Omental fat pad (tissue), 4 donors: ENCODE results near the gene NPAS3. TPM values are rescaled to one million over a fixed set of nuclear protein-coding genes. Genes with fewer than 3 reads are reported as not detected.

ENCODE experiments used
- ATAC-seq: fragments of 150-250 bp; one replicate; pipeline ENCODE4 v1.9.1; 2016; ENCODE audit warnings: mild to moderate bottlenecking, moderate library complexity; ENCODE audit not compliant: low FRiP score
- DNase-seq: peaks from one replicate; pipeline ENCODE4 v3.0.0-alpha.2; 2019; ENCODE audit warnings: low spot score
- total RNA-seq, 4 donors: library from RNA; depleted of rRNA; stranded (reverse); fragments of >200 nt; gene quantifications; one replicate each; pipeline ENCODE4 v1.1.0, GENCODE V29; 2016
- TF ChIP-seq, protein P1 (sequence below), 3 donors: fragments of 450-650 bp; IDR thresholded peaks; one replicate each; pipeline ENCODE4 v1.5.1; 2016 to 2017; ENCODE audit warnings: antibody characterized with exemption in 3 of 3, mild to moderate bottlenecking in 3 of 3, moderate library complexity in 2 of 3

Gene NPAS3
- total RNA-seq, 4 donors from 2014 or later = 0.79 to 6.0 (median 2.5) TPM

DNA sequence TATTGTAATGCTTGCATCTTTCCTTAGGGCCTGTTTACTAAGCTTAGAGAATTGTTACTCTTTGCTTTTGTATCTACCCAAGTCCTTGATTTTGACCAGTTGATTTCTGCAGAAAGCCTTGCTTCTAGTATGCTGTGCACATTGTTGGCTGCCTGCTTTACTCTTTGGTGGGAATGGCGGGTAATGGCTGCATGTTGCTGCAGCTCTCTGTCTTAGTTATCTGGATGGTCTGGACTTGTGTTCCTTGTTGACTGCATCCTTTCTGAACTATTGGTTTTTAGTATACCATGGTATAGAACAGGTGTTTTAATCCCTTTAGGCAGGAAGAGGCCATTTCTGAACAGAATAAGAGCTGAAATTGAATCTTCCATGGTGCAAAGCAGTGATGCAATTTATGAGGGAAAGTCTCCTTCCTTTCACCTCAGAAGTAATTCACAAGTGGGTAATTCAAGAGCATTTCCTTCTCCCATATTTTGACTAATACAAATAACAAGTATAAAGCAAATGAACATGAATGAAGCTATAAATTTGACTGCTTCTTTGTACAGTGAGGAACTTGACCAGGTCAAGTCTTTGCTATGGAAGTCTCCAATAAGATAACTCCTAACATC, 466.4 kb downstream of the NPAS3 start:
- DNase-seq = no peak
- ATAC-seq = no peak
- TF ChIP-seq, protein P1, sequence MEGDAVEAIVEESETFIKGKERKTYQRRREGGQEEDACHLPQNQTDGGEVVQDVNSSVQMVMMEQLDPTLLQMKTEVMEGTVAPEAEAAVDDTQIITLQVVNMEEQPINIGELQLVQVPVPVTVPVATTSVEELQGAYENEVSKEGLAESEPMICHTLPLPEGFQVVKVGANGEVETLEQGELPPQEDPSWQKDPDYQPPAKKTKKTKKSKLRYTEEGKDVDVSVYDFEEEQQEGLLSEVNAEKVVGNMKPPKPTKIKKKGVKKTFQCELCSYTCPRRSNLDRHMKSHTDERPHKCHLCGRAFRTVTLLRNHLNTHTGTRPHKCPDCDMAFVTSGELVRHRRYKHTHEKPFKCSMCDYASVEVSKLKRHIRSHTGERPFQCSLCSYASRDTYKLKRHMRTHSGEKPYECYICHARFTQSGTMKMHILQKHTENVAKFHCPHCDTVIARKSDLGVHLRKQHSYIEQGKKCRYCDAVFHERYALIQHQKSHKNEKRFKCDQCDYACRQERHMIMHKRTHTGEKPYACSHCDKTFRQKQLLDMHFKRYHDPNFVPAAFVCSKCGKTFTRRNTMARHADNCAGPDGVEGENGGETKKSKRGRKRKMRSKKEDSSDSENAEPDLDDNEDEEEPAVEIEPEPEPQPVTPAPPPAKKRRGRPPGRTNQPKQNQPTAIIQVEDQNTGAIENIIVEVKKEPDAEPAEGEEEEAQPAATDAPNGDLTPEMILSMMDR (IDR thresholded peaks at IDR 0.05) = no peak

DNA sequence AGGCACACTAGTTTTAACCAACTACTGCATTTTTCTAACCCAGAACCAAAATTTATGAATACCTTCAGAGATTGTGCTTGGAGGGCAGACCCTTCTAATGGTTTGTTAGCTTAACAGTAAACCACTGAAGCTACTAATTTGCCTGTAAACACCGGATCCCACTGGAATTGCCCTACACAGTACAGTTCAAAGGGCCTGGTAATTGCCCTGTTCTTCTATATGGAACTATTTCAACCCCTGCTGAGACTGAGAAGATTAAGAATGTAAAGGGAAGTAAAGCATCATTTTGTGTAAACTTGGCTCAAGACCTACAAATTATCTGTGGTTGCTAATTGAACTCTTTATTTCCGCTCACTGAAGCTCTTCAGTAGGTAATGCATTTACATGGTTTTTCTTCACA, 468.1 kb downstream of the NPAS3 start:
- DNase-seq (no peak), ATAC-seq (no peak)
- TF ChIP-seq, protein P1 (IDR thresholded peaks at IDR 0.05) = no peak

DNA sequence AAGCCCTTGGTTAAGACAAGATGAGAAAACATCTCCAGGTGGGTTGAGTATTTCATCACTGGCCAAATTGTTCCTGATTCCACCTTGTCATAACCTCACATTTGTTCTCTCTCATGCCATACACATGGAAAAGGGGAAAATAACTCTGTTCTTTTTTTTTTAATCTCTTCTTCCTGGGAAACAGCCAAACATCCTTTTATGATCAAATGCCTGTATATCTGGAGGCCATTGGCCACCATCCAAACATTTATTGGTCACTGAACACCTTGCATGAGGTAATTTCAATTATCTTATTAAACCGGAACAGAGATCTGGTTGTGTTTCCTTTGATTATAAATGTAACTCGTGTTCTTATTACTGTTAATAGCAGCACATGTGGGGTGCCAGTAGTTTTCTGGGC, 469.6 kb downstream of the NPAS3 start:
- DNase-seq (no peak), ATAC-seq (no peak)
- TF ChIP-seq, protein P1 (IDR thresholded peaks at IDR 0.05) = no peak

DNA sequence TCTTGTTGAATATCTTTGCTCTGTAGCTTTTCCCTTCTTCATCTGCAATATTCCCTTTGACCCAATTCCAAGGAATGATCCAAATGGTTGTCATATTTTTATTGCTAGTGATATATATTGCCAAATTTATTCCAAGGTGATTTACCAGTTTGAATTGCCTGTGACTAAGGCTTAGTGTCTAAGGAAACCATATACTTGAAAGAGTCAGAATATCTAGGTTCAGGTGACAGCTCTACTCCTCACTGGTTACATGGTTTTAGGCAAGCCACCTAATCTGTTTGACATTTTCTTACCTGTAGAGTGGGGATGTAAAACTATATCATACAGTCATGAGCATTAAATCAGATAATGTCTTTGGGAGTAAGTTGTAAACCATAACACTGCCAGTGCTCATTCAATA, 473.8 kb downstream of the NPAS3 start:
- TF ChIP-seq, protein P1 (IDR thresholded peaks at IDR 0.05) = no peak
- ATAC-seq (no peak), DNase-seq (no peak)

DNA sequence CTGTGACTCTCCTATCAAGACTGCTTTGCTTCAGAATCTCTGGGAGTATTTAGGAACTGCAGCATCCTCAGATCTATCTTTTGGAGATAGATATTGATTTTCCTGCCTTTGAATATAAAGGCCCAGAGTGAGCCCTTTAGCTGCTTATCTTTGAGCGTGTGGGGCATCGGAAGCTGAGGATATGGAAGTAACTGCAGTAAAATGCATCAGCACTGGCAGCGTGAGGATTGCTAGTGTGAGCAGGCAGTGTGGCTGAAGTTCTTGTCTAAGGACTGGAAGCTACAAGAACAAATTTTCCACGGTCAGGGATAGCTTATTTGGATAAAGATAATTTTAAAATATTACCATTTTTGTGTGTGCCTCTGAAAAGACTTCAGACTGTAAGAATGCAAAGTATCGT, 474.7 kb downstream of the NPAS3 start:
- DNase-seq (no peak), ATAC-seq (no peak)
- TF ChIP-seq, protein P1 (IDR thresholded peaks at IDR 0.05) = no peak

DNA sequence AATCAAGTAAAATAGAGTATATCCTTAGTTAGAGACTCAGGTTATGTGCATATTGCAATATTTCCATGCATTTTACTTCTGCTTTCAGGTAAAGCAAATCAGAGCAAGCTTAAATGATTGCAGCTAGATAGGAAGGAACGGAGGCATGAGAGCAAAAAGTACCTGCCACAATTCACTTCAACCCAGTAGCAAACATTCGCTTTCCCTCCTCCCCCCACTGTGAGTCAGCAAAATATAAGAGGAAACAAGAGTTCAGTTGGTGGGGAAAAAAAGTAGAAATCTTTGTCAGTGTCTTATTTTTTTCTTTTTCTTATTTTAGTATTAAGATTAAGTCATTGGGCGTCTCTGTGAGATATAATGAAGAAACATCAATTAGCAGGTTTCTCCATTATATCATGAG, 475.4 kb downstream of the NPAS3 start:
- ATAC-seq = no peak
- DNase-seq = no peak
- TF ChIP-seq, protein P1 (IDR thresholded peaks at IDR 0.05) = no peak

DNA sequence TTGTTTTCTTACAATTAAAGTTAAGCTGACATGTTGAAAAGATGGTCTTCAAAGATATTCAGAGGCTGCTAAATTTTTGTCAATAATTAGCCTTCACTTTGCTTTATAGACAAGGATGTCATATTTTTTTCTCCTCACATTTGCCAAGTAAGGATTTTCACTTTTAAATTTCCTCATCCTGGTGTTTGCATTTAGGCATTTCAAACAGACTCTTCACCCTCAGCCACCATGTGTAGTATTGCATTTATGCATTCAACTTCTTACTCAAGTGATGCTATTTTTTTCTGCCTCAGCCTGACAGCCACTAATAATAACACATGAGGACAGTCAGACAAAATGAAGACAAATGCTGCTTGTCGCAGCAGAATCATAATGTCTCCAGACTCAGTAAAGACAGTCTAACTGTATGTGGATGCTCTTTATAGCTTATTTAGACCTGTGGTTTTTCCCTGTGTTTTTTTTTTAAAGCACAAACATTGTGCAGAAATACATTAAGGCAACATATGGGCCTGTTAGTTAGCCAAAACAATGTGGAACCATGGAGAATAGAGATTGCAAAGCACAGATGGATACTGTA, 481.5 kb downstream of the NPAS3 start:
- DNase-seq (no peak), ATAC-seq (no peak)
- TF ChIP-seq, protein P1 (IDR thresholded peaks at IDR 0.05) = no peak
